NCI-H2107 treated with DMSO at 0.1 percent for 48 hours (cell line): ENCODE measurements around the gene MCM6.

Source experiments
- DNase-seq: peaks from one replicate; lab custom pipeline; 2025; ENCODE audit not compliant: unreplicated experiment; lab: John Stamatoyannopoulos, UW

Gene MCM6

GRCh38 chr2:135870571-135870970, 5.7 kb downstream of the MCM6 start:
- DNase-seq = no peak

DNA sequence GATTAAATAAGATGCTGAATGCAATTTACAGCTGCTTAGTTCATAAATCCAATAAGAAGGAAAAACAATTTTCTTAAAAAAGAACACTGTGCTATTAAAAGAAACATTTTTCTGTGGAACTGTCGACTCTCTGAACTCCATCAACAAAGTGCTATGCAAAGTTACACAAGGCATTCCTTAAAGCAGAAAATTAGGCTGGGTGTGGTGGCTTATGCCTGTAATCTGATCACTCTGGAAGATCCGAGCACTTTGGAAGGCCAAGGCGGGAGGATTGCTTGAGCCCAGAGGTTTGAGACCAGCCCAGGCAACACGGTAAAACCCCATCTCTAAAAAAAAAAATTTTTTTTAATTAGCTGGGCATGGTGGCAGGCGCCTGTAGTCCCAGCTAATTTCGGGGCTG, 13.0 kb downstream of the MCM6 start:
- no peak for DNase-seq

- no peak for DNase-seq
Measured at GRCh38 chr2:135862718-135863117, 13.5 kb downstream of the MCM6 start.

DNA sequence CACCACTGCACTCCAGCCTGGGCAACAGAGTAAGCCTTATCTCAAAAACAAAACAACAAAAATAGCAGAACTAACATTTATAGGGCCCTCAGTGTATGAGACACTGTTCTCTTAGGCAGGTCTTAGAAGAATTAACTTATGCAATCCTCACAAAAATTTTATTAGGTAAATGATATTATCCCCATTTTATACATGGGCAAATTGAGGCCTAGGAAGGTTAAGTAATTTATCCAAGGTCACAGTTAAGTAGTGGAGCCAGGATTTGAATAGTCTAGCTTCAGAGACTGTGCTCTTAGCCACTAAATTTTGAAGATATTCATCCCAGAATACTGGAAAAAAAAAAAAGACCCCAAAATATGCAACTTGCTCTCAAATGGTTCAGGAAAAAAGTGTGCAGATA, 22.8 kb downstream of the MCM6 start:
- no peak for DNase-seq

DNA sequence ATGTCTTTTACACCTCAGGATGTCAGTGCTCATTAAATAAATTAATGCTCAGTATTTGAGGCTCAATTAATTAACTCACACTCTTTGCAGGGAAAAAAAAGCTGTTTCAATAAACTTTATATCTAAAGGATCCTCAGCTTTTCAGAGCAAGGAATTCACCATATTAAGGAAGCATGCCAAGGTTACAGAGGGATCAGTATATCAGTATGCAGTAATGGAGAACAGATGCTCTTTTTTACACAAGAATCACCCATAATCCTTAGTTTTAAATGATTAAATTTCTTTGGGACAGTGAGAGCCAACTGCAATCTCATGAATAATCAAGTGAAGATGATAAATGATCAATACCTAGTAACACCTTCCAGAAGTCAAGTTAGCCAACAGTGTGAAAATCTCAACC, 24.4 kb downstream of the MCM6 start:
- no peak for DNase-seq

DNA sequence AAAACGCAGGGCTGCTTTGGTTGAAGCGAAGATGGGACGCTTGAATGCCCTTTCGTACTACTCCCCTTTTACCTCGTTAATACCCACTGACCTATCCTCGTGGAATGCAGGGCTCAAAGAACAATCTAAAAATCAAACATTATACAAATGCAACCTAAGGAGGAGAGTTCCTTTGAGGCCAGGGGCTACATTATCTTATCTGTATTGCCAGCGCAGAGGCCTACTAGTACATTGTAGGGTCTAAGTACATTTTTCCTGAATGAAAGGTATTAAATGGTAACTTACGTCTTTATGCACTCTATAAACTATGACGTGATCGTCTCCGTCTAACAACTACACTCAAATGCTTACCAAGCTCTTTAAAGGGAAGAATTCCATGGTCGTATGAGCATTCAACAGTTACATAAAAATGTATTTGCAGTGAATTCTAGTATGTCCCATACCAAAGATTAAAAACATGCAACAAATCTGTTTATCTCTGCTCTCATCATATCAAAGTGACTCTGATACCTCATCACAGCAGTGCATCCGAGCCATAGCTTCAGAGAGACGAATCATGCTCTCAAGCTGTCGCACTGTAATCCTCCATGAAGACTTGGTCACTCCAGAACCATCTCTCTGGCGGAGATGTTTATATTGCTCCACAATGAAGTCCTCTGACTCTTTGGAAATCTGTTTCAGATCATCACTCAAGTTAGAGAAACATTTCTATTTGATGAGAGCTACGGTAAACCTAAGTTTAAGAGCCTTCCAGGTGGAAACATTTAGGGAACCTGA, 25.2 kb downstream of the MCM6 start:
- no peak for DNase-seq

DNA sequence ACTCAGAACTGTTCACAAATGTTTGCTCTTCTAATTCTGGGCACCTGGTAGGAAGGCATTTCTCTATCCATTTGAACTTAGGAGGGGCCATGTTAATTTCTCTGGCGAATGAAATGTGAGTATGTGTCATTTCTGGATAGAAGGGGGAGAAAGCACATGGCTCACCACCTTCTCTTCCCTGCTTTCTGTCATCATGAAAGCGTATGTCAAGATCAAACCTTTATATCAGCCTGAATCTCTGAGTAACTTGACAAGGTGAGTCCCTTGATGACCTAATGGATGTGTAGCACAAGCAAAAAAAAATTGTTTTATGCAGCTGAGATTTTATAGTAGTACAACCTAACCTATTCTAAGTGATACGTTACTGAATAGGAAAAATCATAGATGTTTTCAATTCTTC, 27.2 kb downstream of the MCM6 start:
- no peak for DNase-seq

- DNase-seq = no peak
Measured at GRCh38 chr2:135845997-135846396, 30.2 kb downstream of the MCM6 start.

- DNase-seq = no peak
Measured at GRCh38 chr2:135845257-135845656, 31.0 kb downstream of the MCM6 start.

- no peak for DNase-seq
Measured at GRCh38 chr2:135844301-135844895, 31.8 kb downstream of the MCM6 start.

DNA sequence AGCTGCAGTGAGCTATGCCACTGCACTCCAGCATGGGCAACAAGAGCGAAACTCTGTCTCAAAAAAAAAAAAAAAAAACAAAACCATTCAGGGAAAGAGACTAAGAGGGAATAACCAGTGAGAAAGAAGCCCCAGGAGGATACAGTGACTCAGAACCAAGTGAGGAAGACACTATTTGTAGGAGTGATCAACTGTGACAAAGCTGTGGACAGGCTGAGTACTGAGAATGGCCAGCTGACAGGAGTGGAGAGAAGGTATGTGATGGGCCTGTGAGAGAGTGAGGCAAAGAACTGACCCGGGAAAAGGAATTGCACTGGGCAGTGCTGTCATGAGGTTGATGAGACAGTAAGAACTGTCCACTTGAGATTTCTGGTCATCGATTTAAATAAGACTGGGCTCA, 32.6 kb downstream of the MCM6 start:
- no peak for DNase-seq

GRCh38 chr2:135840601-135841000, 35.6 kb downstream of the MCM6 start:
- DNase-seq = no peak

DNA sequence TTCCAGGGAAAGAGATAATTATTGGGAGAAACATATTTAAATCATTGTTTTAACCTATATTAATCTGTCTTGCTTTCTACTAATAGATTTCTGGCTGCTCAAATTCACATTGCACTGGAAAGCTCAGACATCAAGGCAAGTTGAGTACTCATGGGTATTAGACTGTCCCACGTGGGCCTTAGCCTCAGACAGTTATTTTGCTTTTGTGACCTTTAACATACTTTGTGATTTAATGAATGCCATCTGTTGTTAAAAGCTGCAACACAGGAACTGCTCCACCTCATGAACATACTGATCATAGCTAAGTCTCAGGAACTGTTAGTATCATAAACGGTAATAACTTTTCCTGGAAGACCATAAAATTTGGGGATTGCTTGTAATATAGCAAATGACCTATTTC, 36.5 kb downstream of the MCM6 start:
- DNase-seq = no peak

- no peak for DNase-seq
Measured at GRCh38 chr2:135838502-135838901, 37.7 kb downstream of the MCM6 start.

GRCh38 chr2:135836596-135837270, 39.5 kb downstream of the MCM6 start, which contains the start of gene LCT:
Gene LCT (minus strand): TSS chr2:135837184. CDS start chr2:135837169, 15 bp downstream.
- DNase-seq = no peak

- no peak for DNase-seq
Measured at GRCh38 chr2:135832891-135833290, 43.4 kb downstream of the MCM6 start.

DNA sequence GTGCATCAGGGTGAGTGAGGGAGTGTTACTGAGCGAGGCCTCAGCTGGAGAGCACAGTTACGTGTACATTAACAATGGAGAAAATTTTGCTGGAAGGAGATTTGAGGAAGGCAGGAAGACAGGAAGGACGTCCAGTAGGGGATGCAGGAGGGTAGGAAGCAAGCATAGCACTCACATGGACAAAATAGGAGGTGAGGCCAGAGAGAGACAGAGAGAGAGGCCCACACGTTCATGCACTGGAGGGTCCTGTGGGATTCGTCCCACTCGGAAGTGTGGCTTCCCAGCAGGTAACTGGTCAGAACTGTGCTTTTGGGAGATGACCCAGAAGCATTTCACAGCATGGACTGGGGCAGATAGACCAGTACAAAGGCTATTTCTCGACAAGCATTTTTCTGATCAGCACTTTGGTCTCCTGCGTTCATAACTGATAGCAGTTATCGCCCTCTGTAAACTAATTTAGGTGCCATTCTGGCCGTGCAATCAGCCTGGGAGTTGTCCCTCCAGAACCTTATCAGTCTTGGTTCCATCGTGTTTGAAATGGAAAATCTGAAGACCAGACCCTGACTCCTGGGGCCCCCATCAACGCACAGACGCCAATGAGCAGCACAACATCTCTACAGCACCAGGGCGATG, 44.9 kb downstream of the MCM6 start:
- no peak for DNase-seq

GRCh38 chr2:135829378-135830135, 46.7 kb downstream of the MCM6 start:
- DNase-seq = peak; percentile 88

GRCh38 chr2:135826544-135826943, 49.7 kb downstream of the MCM6 start:
- DNase-seq = no peak

GRCh38 chr2:135825550-135826176, 50.6 kb downstream of the MCM6 start:
- DNase-seq = no peak

DNA sequence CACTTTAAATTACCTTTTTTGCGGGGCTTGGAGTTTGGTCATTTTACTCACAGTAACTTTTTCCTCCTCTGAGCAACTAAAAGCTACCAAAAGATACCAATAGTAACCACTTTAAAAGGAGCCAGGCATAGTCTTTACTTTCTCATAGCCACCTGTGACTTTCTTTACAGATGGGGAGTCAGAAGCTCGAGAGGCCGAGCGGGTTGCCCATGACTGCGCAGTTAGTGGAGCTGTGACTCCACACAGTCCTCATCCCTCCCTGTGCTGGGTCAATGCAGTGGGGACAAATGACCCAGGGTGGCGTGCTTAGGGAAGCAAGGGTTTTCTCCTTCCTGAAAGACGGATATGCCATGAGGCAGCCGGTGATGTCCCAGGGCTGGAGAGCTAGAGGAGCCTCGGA, 51.1 kb downstream of the MCM6 start:
- no peak for DNase-seq
